Measurements from ENCODE around the gene CRAMP1.
A peak's percentile ranks its signal among the peaks of the same experiment; 100 is the strongest.

Gene CRAMP1

GRCh38 chr16:1634541-1634940, 22.4 kb downstream of the CRAMP1 start:
- no peak for DNase-seq

GRCh38 chr16:1635070-1635469, 22.9 kb downstream of the CRAMP1 start:
- DNase-seq: no peak

DNA sequence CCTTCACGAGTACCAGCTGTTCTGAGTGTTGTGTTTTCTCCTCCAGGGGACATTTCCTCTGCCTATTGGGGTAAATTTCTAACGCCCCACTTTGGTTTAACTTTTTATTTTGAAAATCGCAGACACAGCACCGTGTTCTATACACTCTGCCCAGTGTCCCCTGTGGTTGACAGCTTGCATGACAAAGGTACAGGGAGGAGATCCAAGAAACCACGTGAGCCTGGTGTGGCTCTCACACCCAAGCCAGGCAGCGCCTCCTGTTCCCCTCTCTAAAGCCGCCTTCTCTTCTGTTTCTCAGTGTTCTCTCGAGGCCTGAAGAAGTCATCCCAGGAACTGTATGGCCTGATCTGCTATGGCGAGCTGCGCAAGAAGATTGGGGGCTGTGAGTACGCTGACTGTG, 25.4 kb downstream of the CRAMP1 start:
- no peak for DNase-seq

- DNase-seq: no peak
Measured at GRCh38 chr16:1638757-1639156, 26.6 kb downstream of the CRAMP1 start.

DNA sequence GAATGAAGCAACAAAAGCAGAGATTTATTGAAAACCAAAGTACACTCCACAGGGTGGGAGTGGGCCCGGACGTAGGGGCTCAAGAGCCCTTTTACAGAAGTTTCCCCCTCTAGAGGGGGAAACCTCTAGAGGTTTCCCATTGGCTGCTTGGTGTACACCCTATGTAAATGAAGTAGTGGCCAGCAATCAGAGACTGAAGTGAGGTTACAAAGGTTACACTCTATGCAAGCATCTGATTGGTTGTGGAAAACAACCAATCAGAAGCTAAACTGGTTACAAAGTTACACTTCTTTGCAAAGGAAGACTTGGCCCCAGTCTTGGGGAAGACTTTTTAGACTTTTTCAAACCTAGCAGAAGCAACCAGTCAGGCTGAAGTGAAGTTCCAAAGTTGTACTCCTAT, 27.1 kb downstream of the CRAMP1 start:
- DNase-seq: no peak

DNA sequence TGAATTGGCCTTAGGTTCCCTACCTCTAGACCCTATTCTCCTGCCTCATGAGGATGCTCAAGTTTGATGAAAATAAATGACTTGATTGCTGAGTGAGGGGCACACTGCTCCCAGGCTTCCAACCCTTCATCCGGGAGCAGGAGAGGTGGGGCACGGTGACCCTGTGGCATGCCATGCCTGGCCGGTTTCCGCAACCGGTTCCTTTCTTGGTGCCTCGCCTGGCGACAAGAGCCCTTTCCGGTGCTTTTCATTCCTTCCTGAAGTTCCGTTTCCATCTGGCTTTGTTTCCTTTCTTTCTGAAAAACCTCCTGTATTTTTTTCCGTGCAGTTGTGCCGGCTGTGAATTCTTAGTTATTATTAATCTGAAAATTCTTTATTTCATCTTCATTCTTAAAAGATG, 27.7 kb downstream of the CRAMP1 start:
- DNase-seq: no peak

DNA sequence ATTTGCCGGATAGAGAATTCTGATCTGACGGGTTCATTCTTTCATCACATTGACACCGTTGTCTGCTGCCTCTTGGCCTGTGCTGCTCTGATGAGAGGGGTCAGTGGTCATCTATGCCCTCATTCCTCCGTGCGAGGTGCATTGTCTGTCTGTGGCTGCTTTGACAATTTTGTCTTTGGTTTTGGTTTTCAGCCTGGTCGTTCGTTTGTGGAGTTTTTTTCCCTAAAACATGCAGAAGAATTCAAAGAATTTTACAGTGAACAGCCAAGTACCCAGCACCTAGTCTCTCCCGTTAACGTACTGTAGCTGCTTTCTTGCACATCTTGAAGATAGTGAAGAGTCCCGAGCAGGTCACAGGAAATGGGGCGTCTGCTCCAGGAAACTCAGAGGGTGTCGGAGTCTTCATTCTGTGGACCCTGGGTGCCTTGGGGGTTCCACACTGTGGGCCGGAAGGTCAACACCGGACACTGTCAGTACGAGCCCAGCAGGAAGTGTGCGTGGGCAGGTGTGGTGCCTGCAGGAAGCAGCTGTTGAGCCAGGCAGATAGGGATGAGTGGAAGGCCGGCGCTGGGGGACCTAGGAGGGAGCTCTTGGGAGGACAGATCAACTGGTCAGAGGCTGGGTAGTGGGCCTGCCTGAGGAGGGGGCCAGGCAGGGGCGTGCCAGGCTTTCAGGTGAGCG, 28.2 kb downstream of the CRAMP1 start:
- DNase-seq: no peak

- no peak for DNase-seq
Measured at GRCh38 chr16:1641261-1641660, 29.1 kb downstream of the CRAMP1 start.

DNA sequence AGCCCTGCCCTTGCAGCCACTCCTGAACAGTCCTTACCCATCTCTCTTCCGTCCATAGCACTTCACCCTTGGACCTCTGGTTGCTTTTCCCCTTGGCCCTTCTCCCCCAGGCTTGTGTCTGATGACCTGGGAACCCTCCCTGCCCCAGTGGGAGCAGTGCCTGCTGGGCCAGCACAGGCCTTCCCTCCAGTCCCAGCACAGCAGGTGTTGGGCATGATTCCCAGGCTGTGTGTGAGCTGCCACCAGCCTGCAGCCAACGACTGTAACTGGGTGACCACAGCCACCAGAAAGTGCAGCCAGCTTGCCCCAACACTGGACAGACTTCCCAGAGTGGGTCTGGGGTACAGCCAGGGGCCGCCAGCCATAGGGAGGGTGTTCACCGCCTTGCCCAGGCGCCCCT, 30.0 kb downstream of the CRAMP1 start:
- DNase-seq: no peak

- DNase-seq: no peak
Measured at GRCh38 chr16:1642753-1643152, 30.6 kb downstream of the CRAMP1 start.

- peak in 1 of 2 experiments; percentile 8 for DNase-seq
Measured at GRCh38 chr16:1643521-1643920, 31.4 kb downstream of the CRAMP1 start.

GRCh38 chr16:1645914-1646525, 33.9 kb downstream of the CRAMP1 start:
- no peak for DNase-seq

DNA sequence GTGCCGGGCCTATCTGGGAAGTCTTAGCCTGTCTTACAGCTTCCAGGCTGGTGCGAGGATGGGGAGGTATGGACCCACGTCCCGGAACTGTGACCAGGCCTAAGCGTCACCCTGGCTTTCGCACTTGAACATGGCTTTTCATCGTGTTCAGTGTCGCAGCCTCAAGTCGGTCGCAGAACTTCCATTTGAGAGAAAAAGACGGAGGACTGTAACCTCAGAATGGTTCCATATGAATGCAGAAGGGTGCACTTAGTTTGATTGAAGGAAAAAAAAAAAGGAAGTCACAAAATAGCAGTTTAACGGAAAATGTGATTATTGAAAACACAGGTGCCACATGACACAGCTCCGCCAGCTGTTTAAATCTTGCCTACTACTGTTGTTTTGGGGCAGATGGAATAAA, 35.7 kb downstream of the CRAMP1 start:
- DNase-seq: no peak

DNA sequence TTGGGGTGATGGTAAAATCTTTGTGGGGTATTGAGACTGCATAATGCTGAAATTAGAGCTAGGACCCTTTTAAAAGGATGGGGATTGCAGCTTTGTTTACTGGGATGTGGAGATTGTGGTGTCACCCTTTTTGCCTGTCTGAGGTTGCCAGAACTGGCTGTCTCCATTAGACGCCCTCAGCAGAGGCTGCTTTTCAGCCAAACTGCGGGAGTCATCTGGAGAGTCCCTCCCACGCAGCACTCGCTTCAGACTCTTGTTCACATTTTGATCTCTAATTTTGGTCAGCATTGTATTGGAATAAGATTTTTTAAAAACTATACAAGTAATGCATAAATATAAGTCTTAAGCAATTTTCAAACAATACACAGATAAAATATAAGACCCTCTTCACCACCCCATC, 38.0 kb downstream of the CRAMP1 start:
- no peak for DNase-seq

DNA sequence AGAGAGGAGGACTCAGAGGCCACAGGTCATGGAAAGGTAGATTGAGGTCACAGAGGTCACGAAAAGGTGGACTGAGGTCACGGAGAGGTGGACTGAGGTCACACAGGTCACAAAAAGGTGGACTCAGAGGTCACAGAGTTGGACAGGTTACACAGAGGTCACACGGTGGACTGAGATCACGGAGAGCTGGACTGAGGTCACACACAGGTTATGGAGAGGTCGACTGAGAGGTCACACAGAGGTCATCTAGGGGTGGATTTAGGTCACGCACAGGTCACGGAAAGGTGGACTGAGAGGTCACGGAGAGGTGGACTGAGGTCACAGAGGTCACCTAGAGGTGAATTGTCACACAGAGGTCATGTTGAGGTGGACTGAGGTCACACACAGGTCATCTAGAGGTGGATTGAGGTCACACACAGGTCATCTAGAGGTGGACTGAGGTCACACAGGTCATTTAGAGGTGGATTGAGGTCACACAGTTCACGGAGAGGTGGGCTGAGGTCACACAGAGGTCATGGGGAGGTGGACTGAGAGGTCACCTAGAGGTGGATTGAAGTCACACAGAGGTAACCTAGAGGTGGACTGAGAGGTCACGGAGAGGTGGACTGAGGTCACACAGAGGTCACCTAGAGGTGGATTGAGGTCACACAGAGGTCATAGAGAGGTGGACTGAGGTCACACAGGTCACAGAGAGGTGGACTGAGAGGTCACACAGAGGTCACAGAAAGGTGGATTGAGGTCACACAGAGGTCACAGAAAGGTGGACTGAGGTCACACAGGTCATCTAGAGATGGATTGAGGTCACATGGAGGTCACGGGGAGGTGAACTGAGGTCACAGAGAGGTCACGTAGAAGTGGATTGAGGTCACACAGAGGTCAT, 39.2 kb downstream of the CRAMP1 start:
- DNase-seq: no peak

DNA sequence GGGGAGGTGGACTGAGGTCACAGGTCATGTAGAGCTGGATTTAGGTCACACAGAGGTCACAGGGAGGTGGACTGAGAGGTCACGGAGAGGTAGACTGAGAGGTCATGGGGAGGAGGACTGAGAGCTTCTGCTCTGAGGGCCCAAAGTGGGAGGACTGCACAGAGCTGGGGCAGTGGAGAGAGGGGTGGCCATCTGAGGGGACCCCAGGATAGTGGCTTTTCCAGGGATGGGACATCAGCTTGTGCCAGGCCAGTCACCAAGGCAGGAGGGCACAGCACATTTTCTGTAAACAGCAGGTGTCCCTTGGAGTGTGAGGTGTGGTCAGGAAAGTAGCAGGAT, 39.8 kb downstream of the CRAMP1 start:
- DNase-seq: no peak

DNA sequence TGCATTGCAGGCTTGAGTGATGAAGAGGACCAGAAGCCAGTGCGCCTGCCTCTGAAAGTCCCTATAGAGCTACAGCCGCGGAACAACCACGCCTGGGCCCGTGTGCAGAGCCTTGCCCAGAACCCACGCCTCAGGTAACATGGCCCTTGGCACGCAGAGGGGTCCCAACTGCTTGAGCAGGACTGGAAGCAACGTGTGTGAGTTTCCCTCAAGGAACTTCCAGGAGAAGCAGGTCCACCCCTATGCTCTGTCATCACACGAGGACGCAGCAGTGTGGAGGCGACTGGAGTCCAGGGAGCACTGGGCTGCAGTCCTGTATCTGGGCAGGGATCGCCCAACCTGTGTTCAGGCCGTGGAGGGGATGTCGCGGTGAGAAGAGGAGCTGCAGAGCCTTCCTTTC, 40.9 kb downstream of the CRAMP1 start:
- no peak for DNase-seq

GRCh38 chr16:1654505-1655268, 42.5 kb downstream of the CRAMP1 start:
- DNase-seq: no peak

DNA sequence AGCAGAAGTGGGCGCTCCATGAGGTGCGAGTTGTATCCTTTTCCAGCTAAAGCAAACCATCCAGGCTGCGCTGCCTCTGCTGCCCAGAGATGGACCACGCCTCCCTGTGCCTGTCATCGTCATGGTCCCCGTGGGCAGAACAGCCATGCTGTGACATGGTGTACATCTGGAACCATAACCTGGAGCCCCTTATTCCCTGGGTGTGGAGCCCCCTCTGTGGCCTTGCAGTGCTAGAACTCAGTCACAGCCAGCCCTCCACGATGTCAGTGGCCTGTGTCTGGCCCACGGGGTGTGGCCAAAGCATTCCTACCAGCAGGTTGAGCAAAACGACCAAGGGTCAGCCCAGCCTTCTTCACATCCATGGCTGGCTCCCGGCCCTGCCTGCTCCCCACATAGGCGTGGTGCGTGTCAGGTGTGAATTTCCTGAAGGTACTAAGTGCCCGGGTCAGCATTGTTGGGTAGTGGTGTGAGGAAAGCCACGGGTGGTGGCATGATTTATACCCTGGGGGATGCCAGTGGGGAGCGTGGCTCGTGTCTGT, 43.2 kb downstream of the CRAMP1 start:
- DNase-seq: no peak

DNA sequence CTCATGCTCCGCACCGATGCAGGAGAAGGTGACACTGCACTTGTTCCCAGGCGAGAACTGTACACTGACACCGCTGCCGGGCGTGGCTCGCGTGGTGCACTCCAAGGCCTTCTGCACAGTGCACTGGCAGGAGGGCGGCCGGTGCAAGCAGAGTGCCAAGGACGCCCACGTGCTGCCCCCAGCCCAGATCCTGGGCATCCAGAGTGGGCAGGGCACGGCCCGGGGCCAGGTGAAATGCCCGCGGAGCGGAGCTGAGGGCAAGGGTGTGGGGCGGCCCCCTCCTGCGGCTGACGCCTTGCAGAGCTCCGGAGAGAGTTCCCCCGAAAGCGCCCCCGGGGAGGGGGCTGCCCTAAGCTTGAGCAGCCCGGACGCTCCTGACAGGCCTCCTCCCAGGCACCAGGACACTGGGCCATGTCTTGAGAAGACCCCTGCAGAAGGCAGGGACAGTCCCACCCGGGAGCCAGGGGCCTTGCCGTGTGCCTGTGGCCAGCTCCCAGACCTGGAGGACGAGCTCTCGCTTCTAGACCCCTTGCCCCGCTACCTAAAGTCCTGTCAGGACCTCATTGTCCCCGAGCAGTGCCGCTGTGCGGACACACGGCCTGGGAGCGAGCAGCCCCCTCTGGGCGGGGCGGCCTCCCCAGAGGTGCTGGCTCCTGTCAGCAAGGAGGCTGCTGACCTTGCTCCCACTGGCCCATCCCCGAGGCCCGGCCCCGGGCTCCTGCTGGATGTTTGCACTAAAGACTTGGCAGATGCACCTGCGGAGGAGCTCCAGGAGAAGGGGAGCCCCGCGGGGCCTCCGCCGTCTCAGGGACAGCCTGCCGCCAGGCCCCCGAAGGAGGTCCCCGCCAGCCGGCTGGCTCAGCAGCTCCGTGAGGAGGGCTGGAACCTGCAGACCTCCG, 44.0 kb downstream of the CRAMP1 start:
- no peak for DNase-seq

GRCh38 chr16:1656808-1657617, 44.9 kb downstream of the CRAMP1 start:
- no peak for DNase-seq

All from NCI-H524 (cell line).